Karpas-422 (cell line): ENCODE data around the gene CARD11. TPM values are rescaled to one million over a fixed set of nuclear protein-coding genes. Genes with fewer than 3 reads are reported as not detected.

Experiments used
- DNase-seq: peaks from one replicate; pipeline ENCODE4 v3.0.0-alpha.2; 2015
- H2AFZ ChIP-seq: fragments of 200-600 bp; sonication (generic); 2 replicates; pipeline ENCODE4 v1.6.1; 2014; ENCODE audit warnings: antibody characterized with exemption, low read length, mixed read lengths
- H3K27ac ChIP-seq: fragments of 200-600 bp; sonication (generic); 2 replicates; pipeline ENCODE4 v1.5.1; 2014; ENCODE audit warnings: mild to moderate bottlenecking, low read length, moderate library complexity
- H3K27me3 ChIP-seq: fragments of 200-600 bp; sonication (generic); 2 replicates; pipeline ENCODE4 v1.6.1; 2014; ENCODE audit warnings: low read length, mixed read lengths
- H3K36me3 ChIP-seq: fragments of 200-600 bp; sonication (generic); 2 replicates; pipeline ENCODE4 v1.6.1; 2014; ENCODE audit warnings: low read length, mixed read lengths; ENCODE audit not compliant: insufficient read depth
- H3K4me1 ChIP-seq: fragments of 200-600 bp; sonication (generic); 2 replicates; pipeline ENCODE4 v1.6.1; 2014; ENCODE audit warnings: mild to moderate bottlenecking, low read length, mixed read lengths
- H3K4me2 ChIP-seq: fragments of 200-600 bp; sonication (generic); 2 replicates; pipeline ENCODE4 v1.6.1; 2014; ENCODE audit warnings: low read length, low read depth, mild to moderate bottlenecking; ENCODE audit not compliant: poor library complexity, severe bottlenecking
- H3K4me3 ChIP-seq: fragments of 200-600 bp; sonication (generic); 2 replicates; pipeline ENCODE4 v1.5.1; 2014; ENCODE audit warnings: mild to moderate bottlenecking, antibody characterized with exemption, low read length, mixed read lengths
- H3K79me2 ChIP-seq: fragments of 200-600 bp; sonication (generic); 2 replicates; pipeline ENCODE4 v1.6.1; 2014; ENCODE audit warnings: mild to moderate bottlenecking, low read length, mixed read lengths
- H3K9ac ChIP-seq: fragments of 200-600 bp; sonication (generic); 2 replicates; pipeline ENCODE4 v1.6.0; 2014; ENCODE audit warnings: low read length
- H3K9me2 ChIP-seq: fragments of 200-600 bp; sonication (generic), shearing (Covaris generic); replicated peaks from 2 replicates; pipeline ENCODE4 v1.6.0; 2014; ENCODE audit warnings: mild to moderate bottlenecking, low read length, moderate library complexity; ENCODE audit not compliant: insufficient read depth
- H3K9me3 ChIP-seq: fragments of 300-700, 200-600 bp; sonication (generic); 2 replicates; pipeline ENCODE4 v1.6.1; 2014; ENCODE audit warnings: low read length, mixed read lengths
- H4K20me1 ChIP-seq: fragments of 200-600 bp; sonication (generic); 2 replicates; pipeline ENCODE4 v1.6.1; 2014; ENCODE audit warnings: mild to moderate bottlenecking, antibody characterized with exemption, low read length, low read depth; ENCODE audit not compliant: insufficient read depth
- total RNA-seq: library from RNA; depleted of rRNA; stranded (reverse); fragments of >200 nt; shearing (Covaris generic); gene quantifications from 2 replicates; pipeline ENCODE4 v1.2.3, GENCODE V29; 2014; ENCODE audit warnings: low replicate concordance

CARD11 gene
- total RNA-seq, 1 experiment from 2014 or later = 38.5 TPM

DNA sequence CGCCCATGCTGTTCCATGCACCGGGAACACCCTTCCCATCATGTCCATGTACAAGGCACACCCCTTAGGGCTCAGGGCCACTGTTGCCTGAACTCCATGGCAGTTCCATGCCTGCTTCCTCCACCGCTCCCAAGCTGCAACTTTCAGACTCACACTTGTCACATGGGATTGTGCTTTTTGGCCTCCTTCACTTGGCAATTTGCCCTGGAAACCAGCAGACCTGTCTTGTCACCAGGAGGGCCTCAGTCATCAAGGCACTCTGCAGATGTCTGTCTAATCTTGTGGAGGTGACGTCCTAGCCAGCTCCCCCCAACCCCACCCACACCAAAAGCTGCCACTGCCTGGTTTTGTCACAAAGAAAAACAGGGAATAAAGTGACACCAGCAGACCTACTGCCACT lies 47.5 kb downstream of the CARD11 start:
- H3K9me3 ChIP-seq = no peaks in the 10 kb centered on the region
- no peak overlapping the region for H2AFZ ChIP-seq
- DNase-seq = no peak
- H3K9me2 ChIP-seq = no peaks in the 10 kb centered on the region
- no peaks in the 10 kb centered on the region for H3K27me3 ChIP-seq
- no peak overlapping the region for H3K9ac ChIP-seq
- peaks cover 30% of the 10 kb centered on the region for H3K79me2 ChIP-seq
- H3K4me2 ChIP-seq = no peak overlapping the region
- H3K4me3 ChIP-seq = no peak overlapping the region
- H3K36me3 ChIP-seq = peaks cover 15% of the 10 kb centered on the region
- no peak overlapping the region for H3K27ac ChIP-seq
- no peaks in the 10 kb centered on the region for H4K20me1 ChIP-seq
- H3K4me1 ChIP-seq = no peaks in the 10 kb centered on the region

GRCh38 chr7:2993868-2994267 lies 49.8 kb downstream of the CARD11 start:
- no peaks in the 10 kb centered on the region for H3K4me1 ChIP-seq
- peaks cover 15% of the 10 kb centered on the region for H3K36me3 ChIP-seq
- H3K79me2 ChIP-seq = peaks cover 35% of the 10 kb centered on the region
- no peak overlapping the region for H3K27ac ChIP-seq
- no peak overlapping the region for H3K9ac ChIP-seq
- no peak overlapping the region for H2AFZ ChIP-seq
- no peaks in the 10 kb centered on the region for H3K27me3 ChIP-seq
- no peaks in the 10 kb centered on the region for H3K9me3 ChIP-seq
- no peak overlapping the region for H3K4me2 ChIP-seq
- H4K20me1 ChIP-seq = no peaks in the 10 kb centered on the region
- DNase-seq = no peak
- H3K4me3 ChIP-seq = no peak overlapping the region
- H3K9me2 ChIP-seq = no peaks in the 10 kb centered on the region

GRCh38 chr7:2993396-2993795 lies 50.3 kb downstream of the CARD11 start:
- Histone ChIP-seq H3K27ac (no peak overlapping the region), H3K4me2 (no peak overlapping the region), H3K9me3 (no peaks in the 10 kb centered on the region), H3K27me3 (no peaks in the 10 kb centered on the region), H3K9me2 (no peaks in the 10 kb centered on the region), H3K4me1 (no peaks in the 10 kb centered on the region), H4K20me1 (no peaks in the 10 kb centered on the region), H3K79me2 (peaks cover 35% of the 10 kb centered on the region), H3K9ac (no peak overlapping the region), H2AFZ (no peak overlapping the region), H3K4me3 (no peak overlapping the region), H3K36me3 (peaks cover 15% of the 10 kb centered on the region)
- no peak for DNase-seq

GRCh38 chr7:2990949-2991470 lies 52.7 kb downstream of the CARD11 start:
- Histone ChIP-seq H3K9me3 (no peaks in the 10 kb centered on the region), H3K4me1 (no peaks in the 10 kb centered on the region), H3K27me3 (no peaks in the 10 kb centered on the region), H3K4me2 (no peak overlapping the region), H3K9ac (no peak overlapping the region), H3K79me2 (peaks cover 44% of the 10 kb centered on the region), H2AFZ (no peak overlapping the region), H3K27ac (no peak overlapping the region), H3K4me3 (no peak overlapping the region), H4K20me1 (peaks cover 7% of the 10 kb centered on the region), H3K36me3 (peaks cover 12% of the 10 kb centered on the region), H3K9me2 (no peaks in the 10 kb centered on the region)
- no peak for DNase-seq

GRCh38 chr7:2986561-2986960 lies 57.1 kb downstream of the CARD11 start:
- no peak overlapping the region for H3K9ac ChIP-seq
- H3K4me1 ChIP-seq = no peaks in the 10 kb centered on the region
- H3K4me2 ChIP-seq = no peak overlapping the region
- H3K9me2 ChIP-seq = no peaks in the 10 kb centered on the region
- H3K9me3 ChIP-seq = no peaks in the 10 kb centered on the region
- no peak overlapping the region for H3K4me3 ChIP-seq
- H3K27ac ChIP-seq = no peak overlapping the region
- no peaks in the 10 kb centered on the region for H3K27me3 ChIP-seq
- no peak overlapping the region for H2AFZ ChIP-seq
- no peak for DNase-seq
- peaks cover 22% of the 10 kb centered on the region for H4K20me1 ChIP-seq
- no peaks in the 10 kb centered on the region for H3K36me3 ChIP-seq
- peaks cover 36% of the 10 kb centered on the region for H3K79me2 ChIP-seq

GRCh38 chr7:2985866-2986265 lies 57.8 kb downstream of the CARD11 start:
- Histone ChIP-seq H3K9ac (no peak overlapping the region), H3K27ac (no peak overlapping the region), H3K4me1 (peaks cover 6% of the 10 kb centered on the region)

GRCh38 chr7:2984091-2984490 lies 59.6 kb downstream of the CARD11 start:
- Histone ChIP-seq H3K4me3 (no peak overlapping the region), H4K20me1 (peaks cover 37% of the 10 kb centered on the region), H3K4me2 (no peak overlapping the region), H3K9me2 (no peaks in the 10 kb centered on the region), H3K27ac (no peak overlapping the region), H3K9ac (no peak overlapping the region), H3K9me3 (no peaks in the 10 kb centered on the region), H3K36me3 (no peaks in the 10 kb centered on the region), H3K4me1 (peaks cover 23% of the 10 kb centered on the region), H3K27me3 (no peaks in the 10 kb centered on the region), H3K79me2 (peaks cover 23% of the 10 kb centered on the region), H2AFZ (no peak overlapping the region)
- DNase-seq = no peak

More at GRCh38 chr7:2985866-2986265, 57.8 kb downstream of the CARD11 start:
- Histone ChIP-seq H4K20me1 (peaks cover 27% of the 10 kb centered on the region), H3K4me3 (no peak overlapping the region), H3K36me3 (no peaks in the 10 kb centered on the region), H3K4me2 (no peak overlapping the region), H3K9me2 (no peaks in the 10 kb centered on the region), H3K79me2 (peaks cover 29% of the 10 kb centered on the region), H3K27me3 (no peaks in the 10 kb centered on the region), H2AFZ (no peak overlapping the region), H3K9me3 (no peaks in the 10 kb centered on the region)
- DNase-seq = no peak

DNA sequence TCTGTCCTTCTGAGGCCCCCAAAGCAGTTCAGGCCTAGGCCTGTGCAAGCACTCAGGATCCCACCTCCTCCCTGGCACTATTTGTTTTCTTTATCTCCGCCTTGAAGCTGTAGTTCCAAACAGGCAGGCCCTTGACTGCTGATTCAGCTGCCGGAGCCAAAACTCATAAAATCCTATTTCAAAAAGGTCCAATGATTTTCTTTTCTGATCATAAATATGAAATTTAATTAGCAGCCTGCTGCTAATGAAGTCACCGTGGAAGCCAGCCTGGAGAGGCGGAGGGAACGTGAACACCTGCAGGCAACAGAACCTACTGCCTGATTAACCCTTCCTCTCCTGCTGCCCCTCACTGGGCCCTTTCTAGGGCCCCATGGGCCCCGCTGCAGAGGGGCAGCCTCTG lies 60.1 kb downstream of the CARD11 start:
- H3K4me3 ChIP-seq = no peak overlapping the region
- H3K27ac ChIP-seq = no peak overlapping the region
- peaks cover 28% of the 10 kb centered on the region for H3K4me1 ChIP-seq
- H3K79me2 ChIP-seq = peaks cover 20% of the 10 kb centered on the region
- H3K9ac ChIP-seq = no peak overlapping the region
- H3K27me3 ChIP-seq = no peaks in the 10 kb centered on the region
- no peaks in the 10 kb centered on the region for H3K36me3 ChIP-seq
- peaks cover 37% of the 10 kb centered on the region for H4K20me1 ChIP-seq
- no peak overlapping the region for H2AFZ ChIP-seq
- H3K9me3 ChIP-seq = no peaks in the 10 kb centered on the region
- H3K4me2 ChIP-seq = no peak overlapping the region
- H3K9me2 ChIP-seq = no peaks in the 10 kb centered on the region
- DNase-seq = no peak

DNA sequence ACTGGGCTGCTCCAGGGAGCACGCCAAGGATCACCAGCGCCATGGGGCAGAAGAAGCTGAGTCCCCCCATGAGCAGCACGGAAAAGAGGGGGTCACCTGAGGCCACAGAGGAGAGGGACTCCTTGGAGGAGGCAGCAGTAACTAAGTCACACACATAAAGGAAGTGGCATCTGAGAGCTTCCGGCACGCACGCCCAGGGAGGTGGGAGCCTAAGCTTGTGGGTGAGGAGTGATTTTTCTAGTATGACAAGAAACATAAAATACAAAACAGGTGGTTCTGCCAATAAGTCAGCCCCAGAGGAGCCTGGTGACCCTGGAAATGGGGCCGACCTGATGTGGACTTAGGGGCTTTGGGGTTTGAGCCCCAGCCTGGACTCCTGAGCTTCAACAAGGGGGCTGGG lies 60.8 kb downstream of the CARD11 start:
- no peak for DNase-seq
- Histone ChIP-seq H2AFZ (no peak overlapping the region), H3K27ac (no peak overlapping the region), H3K27me3 (no peaks in the 10 kb centered on the region), H3K4me2 (no peak overlapping the region), H3K9ac (no peak overlapping the region), H3K4me3 (no peak overlapping the region), H3K36me3 (no peaks in the 10 kb centered on the region), H3K9me2 (no peaks in the 10 kb centered on the region), H3K9me3 (no peaks in the 10 kb centered on the region), H4K20me1 (peaks cover 37% of the 10 kb centered on the region), H3K4me1 (peaks cover 34% of the 10 kb centered on the region), H3K79me2 (peaks cover 18% of the 10 kb centered on the region)
